Measurements from ENCODE around the gene DRC1. TPM values are rescaled to one million over a fixed set of nuclear protein-coding genes. Genes with fewer than 3 reads are reported as not detected.

The DRC1 gene
- total RNA-seq, 2 experiments from 2014 or later = not detected

DNA sequence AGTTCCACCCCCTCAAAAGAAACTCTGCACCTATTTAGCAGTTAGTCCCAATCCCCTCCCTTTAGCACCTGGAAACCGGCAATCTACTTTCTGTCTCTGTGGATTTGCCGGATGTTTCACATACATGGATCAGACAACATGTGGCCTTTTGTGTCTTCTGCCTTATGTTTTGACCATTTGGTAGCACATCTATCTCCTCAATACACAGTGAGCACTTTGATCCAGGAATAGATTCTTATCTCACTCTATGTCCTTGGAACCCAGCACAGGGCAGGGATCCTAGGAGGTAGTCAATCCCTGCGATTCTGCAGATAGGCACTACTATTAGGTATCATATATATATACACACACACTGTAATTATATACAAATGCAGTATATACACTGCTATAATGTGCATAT, 80.0 kb downstream of the DRC1 start:
- Mint-ChIP-seq H3K4me1 (peaks cover 12% of the 10 kb centered on the region), H3K27ac (no peak overlapping the region), H3K9me3 (no peaks in the 10 kb centered on the region), H3K36me3 (ENCODE audit: low read depth) (no peaks in the 10 kb centered on the region), H3K27me3 (peaks cover 5% of the 10 kb centered on the region), H3K4me3 (no peak overlapping the region)
- CTCF ChIA-PET = no interaction called here
- DNase-seq = no peak
- POLR2A ChIA-PET = no interaction called here

DNA sequence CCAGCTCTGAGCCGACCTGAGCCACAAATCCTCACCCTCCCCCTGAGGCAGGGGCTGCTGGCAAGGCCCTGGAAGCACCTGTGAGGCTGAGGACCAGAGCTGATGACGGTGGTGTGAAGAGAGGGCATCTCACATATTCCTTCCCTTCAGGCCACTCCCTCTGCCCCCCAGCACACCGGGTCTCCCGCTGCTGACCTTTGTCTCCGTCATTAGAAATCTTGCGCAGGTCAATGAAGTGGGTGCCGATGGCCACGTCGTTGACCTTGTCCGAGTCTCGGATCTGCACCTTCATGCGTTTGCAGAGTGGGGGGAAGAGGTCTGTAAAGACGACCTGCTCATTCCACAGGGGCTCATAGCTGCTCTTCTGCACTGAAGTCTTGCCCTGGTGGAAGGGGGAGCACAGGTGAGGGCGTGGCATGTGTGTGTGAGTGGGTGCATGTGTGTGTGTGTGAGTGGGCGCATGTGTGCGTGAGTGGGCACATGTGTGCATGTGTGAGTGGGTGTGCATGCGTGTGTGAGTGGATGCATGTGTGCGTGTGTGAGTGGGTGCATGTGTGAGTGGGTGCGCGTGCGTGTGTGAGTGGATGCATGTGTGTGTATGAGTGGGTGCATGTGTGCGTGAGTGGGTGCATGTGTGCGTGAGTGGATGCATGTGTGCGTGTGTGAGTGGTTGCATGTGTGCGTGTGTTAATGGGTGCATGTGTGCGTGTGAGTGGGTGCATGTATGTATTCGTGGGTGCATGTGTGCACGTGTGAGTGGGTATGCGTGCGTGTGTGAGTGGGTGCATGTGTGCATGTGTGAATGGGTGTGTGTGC, 80.7 kb downstream of the DRC1 start:
- H3K27ac Mint-ChIP-seq = no peak overlapping the region
- H3K4me1 Mint-ChIP-seq = peaks cover 17% of the 10 kb centered on the region
- H3K27me3 Mint-ChIP-seq = peaks cover 5% of the 10 kb centered on the region
- DNase-seq = no peak
- CTCF ChIA-PET = no interaction called here
- no peak overlapping the region for H3K4me3 Mint-ChIP-seq
- no peaks in the 10 kb centered on the region for H3K36me3 Mint-ChIP-seq (ENCODE audit: low read depth)
- POLR2A ChIA-PET = no interaction called here
- no peaks in the 10 kb centered on the region for H3K9me3 Mint-ChIP-seq

DNA sequence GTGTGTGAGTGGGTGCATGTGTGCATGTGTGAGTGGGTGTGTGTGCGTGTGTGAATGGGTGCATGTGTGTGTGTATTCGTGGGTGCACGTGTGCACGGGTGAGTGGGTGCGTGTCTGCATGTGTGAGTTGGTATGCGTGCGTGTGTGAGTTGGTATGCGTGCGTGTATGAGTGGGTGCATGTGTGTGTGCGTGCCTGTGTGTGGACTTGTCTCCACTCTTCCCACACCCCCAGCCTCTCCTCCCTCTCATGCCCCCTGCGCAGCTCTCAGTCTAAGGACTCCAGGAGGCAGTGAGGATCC, 81.3 kb downstream of the DRC1 start:
- POLR2A ChIA-PET = no interaction called here
- H3K4me1 Mint-ChIP-seq = peaks cover 16% of the 10 kb centered on the region
- H3K27ac Mint-ChIP-seq = no peak overlapping the region
- H3K36me3 Mint-ChIP-seq (ENCODE audit: low read depth) = no peaks in the 10 kb centered on the region
- CTCF ChIA-PET = no interaction called here
- H3K9me3 Mint-ChIP-seq = no peaks in the 10 kb centered on the region
- H3K4me3 Mint-ChIP-seq = no peak overlapping the region
- DNase-seq = no peak
- peaks cover 5% of the 10 kb centered on the region for H3K27me3 Mint-ChIP-seq

DNA sequence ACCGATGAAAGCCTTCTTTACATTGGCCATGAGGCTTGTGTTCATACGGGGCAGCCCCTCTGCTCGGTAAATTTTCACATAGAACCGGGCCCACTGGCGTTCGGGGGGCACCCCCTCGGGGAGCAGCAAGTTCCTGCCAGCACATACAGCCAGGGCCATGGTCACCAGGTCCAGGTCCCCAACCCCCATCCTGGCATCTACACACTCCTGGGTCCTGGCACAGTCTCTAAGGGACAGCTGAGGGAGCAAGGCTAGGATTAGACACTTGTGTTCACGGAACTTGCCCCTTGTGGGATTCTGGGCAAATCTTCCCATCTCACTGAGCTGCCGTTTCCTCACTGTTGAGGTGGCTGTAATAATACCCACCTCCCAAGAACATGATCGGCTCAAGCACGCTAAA, 81.8 kb downstream of the DRC1 start:
- Mint-ChIP-seq H3K27ac (no peak overlapping the region), H3K4me1 (peaks cover 14% of the 10 kb centered on the region), H3K27me3 (peaks cover 5% of the 10 kb centered on the region), H3K9me3 (no peaks in the 10 kb centered on the region), H3K4me3 (no peak overlapping the region), H3K36me3 (ENCODE audit: low read depth) (no peaks in the 10 kb centered on the region)
- POLR2A ChIA-PET = no interaction called here
- DNase-seq = no peak
- CTCF ChIA-PET = no interaction called here

DNA sequence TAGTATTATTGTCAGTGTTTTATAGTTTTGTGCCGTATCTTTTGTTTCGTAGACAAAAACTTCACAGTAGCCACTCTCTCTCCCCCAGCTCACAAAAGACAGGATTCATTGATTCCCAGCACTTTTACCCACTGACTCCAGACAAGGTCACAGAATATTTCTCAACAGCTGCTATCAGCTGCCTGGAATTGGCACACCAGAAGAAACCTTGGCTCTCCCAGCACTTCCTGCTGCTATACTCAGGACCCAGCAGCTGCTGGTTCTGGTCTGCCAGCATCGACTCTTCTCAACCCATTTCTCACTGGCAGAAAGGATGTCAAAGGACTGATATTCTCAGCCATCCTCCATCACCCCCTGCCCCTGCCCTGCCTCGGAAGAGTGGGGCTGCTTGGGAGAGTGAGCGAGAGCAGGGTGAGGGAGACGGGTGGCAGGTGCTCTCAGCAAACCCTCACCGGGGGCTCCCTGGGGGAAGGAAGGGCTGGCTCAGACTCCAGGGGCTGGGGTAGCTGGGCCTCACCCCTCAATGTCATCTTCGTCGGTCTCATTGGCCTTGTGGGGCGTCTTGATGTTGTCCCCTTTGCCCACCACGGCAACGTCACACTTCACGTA, 82.3 kb downstream of the DRC1 start:
- ChIA-PET CTCF (no interaction called here), POLR2A (no interaction called here)
- Mint-ChIP-seq H3K27ac (no peak overlapping the region), H3K9me3 (no peaks in the 10 kb centered on the region), H3K4me3 (no peak overlapping the region), H3K36me3 (ENCODE audit: low read depth) (no peaks in the 10 kb centered on the region), H3K4me1 (peaks cover 14% of the 10 kb centered on the region), H3K27me3 (peaks cover 5% of the 10 kb centered on the region)
- no peak for DNase-seq

DNA sequence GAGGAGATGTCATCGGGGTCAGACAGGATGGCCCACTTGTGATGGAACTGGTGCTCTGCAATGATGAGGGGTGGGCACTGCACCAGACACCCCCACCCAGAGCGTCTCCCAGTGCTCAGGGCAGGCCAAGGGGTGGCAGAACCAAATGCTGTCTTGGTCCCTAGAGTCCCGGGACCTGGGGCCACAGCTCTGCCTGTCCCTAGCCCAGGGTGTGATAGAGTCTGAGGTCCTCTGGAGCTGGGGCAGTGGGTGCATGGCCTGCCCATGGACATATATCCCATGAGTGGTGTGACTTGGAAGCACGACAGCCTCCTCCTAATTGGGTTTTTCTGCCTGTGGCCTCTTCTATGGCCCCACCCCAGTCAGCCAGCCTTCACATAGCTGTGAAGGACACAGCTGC, 82.9 kb downstream of the DRC1 start:
- CTCF ChIA-PET = no interaction called here
- no peak overlapping the region for H3K27ac Mint-ChIP-seq
- H3K27me3 Mint-ChIP-seq = peaks cover 5% of the 10 kb centered on the region

DNA sequence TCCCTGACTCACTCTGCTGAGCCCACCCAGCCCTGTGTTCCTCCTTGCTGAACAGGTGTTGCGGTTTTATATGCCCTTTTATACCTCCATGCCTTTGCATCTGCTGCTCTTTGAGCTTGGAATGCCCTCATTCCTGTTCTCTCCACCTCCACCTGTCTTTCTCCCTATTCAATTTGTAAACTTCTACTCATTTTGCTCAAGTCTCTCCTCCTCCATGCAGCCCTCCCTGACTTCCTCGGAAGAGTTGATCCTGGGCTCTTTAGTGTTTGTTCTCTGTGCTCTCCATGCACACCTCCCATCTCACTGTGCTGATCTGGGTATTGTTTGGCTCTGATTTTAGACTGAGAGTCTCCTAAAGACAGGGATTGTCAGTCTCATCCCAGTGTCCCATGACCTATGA, 83.4 kb downstream of the DRC1 start:
- Mint-ChIP-seq H3K4me1 (peaks cover 14% of the 10 kb centered on the region), H3K27ac (no peak overlapping the region), H3K9me3 (no peaks in the 10 kb centered on the region), H3K27me3 (peaks cover 5% of the 10 kb centered on the region), H3K4me3 (no peak overlapping the region), H3K36me3 (ENCODE audit: low read depth) (no peaks in the 10 kb centered on the region)
- ChIA-PET CTCF (no interaction called here), POLR2A (interaction anchor here (1.2 kb wide), 1 partner anchor 18 kb away, joined by 4 read pairs; no protein-coding TSS in a partner anchor)
- no peak for DNase-seq

More for the DNA sequence above, 82.9 kb downstream of the DRC1 start:
- Mint-ChIP-seq H3K9me3 (no peaks in the 10 kb centered on the region), H3K36me3 (ENCODE audit: low read depth) (no peaks in the 10 kb centered on the region), H3K4me1 (peaks cover 14% of the 10 kb centered on the region), H3K4me3 (no peak overlapping the region)
- no peak for DNase-seq
- POLR2A ChIA-PET = interaction anchor here (1.2 kb wide), 1 partner anchor 19 kb away, joined by 4 read pairs; no protein-coding TSS in a partner anchor

DNA sequence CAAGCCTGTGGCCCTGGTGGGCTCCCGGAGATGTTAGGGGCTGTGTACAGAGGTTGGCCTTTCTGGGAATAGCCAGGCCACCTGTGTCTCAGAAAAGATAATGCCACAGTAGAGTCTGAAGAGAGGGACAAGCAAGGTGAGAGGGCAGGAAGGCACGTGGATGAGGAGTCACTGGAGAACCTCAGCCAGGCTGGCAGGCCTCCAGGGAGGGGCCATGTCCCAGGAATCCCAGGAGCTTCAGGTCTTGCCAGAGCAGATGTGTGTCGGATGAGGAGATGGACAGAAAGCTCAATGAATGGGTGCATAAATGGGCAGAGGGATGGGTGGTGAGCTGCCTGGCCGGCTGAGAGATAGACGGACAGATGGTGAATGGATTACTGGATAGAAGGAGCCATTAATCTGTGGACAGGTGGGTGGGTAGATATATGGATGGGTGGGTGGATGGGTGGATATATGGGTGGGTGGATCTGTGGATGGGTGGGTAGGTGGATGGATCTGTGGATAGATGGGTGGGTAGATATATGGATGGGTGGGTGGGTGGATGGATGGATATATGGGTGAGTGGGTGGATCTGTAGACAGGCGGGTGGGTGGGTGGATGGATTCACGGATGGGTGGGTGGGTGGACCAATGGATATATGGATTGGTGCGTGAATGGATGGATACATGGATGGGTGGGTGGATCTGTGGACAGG, 84.2 kb downstream of the DRC1 start:
- POLR2A ChIA-PET = interaction anchor here (1.2 to 1.3 kb wide), 2 partner anchors 8 to 17 kb away, joined by 4 to 5 read pairs; partner anchors contain the start of gene OTOF
- CTCF ChIA-PET = interaction anchor here (1.2 kb wide), 1 partner anchor 17 kb away, joined by 3 read pairs; no protein-coding TSS in a partner anchor

DNA sequence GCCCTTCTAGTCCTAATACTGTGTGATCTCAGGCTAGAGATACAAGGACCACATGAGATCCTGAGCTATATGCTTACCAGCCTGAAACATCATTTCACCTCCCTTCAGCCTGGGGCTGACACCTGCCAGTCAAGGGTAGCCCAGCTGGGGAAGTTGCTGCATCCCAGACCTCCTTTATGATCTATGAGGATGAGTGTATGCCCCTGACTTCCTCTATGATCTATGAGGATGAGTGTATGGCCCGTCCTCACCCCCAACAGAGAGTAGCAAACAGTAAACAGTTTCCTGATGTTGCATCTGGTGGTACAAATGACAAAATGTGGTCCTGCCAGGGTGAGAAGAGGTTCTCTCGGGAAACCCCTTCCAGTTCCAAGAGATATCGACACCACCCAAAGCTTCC, 85.1 kb downstream of the DRC1 start:
- Mint-ChIP-seq H3K4me3 (no peak overlapping the region), H3K36me3 (ENCODE audit: low read depth) (no peaks in the 10 kb centered on the region), H3K9me3 (no peaks in the 10 kb centered on the region), H3K27ac (no peak overlapping the region), H3K4me1 (peaks cover 14% of the 10 kb centered on the region), H3K27me3 (peaks cover 5% of the 10 kb centered on the region)
- POLR2A ChIA-PET = interaction anchor here (1.0 to 1.3 kb wide), 2 partner anchors 8 to 10 kb away, joined by 4 to 5 read pairs; partner anchors contain the start of gene OTOF
- CTCF ChIA-PET = interaction anchor here (1.2 to 1.6 kb wide), 2 partner anchors 16 to 18 kb away, joined by 3 to 5 read pairs; no protein-coding TSS in a partner anchor
- no peak for DNase-seq

More for the DNA sequence above, 84.2 kb downstream of the DRC1 start:
- Mint-ChIP-seq H3K4me1 (peaks cover 14% of the 10 kb centered on the region), H3K27ac (no peak overlapping the region), H3K9me3 (no peaks in the 10 kb centered on the region), H3K4me3 (no peak overlapping the region), H3K27me3 (peaks cover 5% of the 10 kb centered on the region), H3K36me3 (ENCODE audit: low read depth) (no peaks in the 10 kb centered on the region)
- no peak for DNase-seq

DNA sequence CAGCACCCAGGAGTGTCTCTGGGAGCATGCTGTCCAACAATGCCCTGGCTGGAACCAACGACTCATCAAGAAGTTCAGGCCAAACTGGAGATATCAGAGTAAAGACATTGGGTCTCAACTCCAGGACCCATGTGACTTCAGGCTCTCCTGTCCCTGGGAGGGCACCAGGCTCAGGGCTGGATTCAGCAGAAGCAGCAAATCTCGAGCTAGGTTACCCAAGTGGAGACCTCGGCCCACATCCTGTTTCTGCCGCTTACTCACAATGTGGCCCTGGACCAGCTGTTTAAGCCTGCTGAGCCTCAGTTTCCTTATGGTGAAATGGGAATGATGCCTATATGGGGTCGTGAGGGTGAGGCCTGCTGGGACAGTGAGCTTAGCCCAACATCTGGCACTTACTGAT, 85.5 kb downstream of the DRC1 start:
- DNase-seq = peak; percentile 28
- H3K4me1 Mint-ChIP-seq = peaks cover 14% of the 10 kb centered on the region
- no peak overlapping the region for H3K4me3 Mint-ChIP-seq
- ChIA-PET CTCF (interaction anchor here (1.2 to 1.6 kb wide), 2 partner anchors 16 to 18 kb away, joined by 3 to 5 read pairs; no protein-coding TSS in a partner anchor), POLR2A (interaction anchor here (1.0 to 1.3 kb wide), 2 partner anchors 9 to 10 kb away, joined by 4 to 5 read pairs; partner anchors contain the start of gene OTOF)
- H3K36me3 Mint-ChIP-seq (ENCODE audit: low read depth) = no peaks in the 10 kb centered on the region
- H3K27ac Mint-ChIP-seq = no peak overlapping the region
- H3K27me3 Mint-ChIP-seq = peaks cover 5% of the 10 kb centered on the region
- no peaks in the 10 kb centered on the region for H3K9me3 Mint-ChIP-seq

DNA sequence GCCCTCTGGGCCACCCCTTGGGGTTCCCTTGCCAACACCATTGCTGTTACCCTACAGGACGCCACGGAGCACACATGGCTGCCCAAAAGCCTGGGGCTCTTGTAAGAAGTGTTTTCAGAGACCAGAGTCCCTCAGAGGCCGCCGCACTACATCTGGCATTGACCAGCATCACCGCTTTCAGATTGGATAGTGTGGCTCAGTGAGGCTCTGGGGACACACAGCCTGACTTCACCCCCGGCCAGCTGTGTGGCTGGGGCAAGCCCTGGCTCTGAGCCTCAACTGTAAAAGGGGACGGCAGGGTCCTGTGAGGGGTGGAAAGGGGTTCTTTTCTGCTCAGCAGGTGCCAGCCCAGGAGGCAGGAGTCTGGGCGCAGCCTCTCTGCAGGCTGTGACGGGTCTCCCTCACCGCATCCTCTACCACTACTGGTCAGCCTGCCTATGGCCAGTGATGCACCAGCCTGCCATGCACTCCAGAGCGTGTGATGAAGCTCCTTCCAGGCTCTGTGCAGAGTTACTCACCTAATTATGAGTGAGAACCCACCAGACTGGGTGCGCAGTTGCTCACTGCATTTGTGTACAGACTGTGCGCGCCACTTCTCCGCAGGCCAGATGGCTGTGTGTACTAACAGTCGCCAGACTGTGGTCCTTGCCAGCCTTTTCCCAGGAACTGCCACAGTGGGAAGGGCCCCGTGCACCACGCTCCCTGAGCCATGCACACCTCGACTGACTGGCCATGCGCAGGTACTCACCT, 86.9 kb downstream of the DRC1 start:
- peaks cover 21% of the 10 kb centered on the region for H3K4me1 Mint-ChIP-seq
- no peak overlapping the region for H3K27ac Mint-ChIP-seq
- H3K27me3 Mint-ChIP-seq = peaks cover 3% of the 10 kb centered on the region
- H3K9me3 Mint-ChIP-seq = no peaks in the 10 kb centered on the region
- ChIA-PET CTCF (interaction anchor here (1.6 kb wide), 1 partner anchor 15 kb away, joined by 5 read pairs; no protein-coding TSS in a partner anchor), POLR2A (no interaction called here)
- H3K36me3 Mint-ChIP-seq (ENCODE audit: low read depth) = no peaks in the 10 kb centered on the region
- no peak for DNase-seq
- no peak overlapping the region for H3K4me3 Mint-ChIP-seq

DNA sequence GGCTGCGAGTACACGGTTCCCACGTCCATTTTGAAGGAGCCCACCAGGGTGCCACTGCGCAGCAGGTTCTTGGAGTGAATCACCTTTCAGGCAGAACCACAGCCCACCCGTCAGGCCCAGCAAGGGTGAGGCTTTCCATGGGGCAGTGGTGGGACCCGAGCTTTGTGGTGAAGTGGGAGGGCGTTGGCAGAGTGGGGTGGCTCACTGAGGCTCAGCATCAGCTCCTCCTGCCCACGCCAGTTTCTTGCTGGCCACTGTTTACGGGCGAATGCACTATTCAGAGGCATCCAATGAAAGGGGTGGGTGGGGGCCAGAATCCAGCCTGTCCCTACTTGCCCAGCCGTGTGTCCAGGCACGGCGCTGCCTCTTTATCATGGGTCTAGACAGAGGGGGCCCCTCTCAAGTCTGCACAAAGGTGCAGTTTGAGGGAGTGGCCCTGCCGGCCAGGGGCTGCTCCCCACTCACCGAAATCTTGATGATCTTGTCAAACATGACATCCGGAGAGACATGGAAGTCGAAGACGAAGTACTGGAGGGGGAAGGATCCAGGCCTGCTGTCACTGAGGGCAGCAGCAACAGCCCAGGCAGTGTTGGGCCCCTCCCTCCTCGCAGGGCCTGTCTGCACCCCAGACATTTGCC, 87.6 kb downstream of the DRC1 start:
- peaks cover 3% of the 10 kb centered on the region for H3K27me3 Mint-ChIP-seq
- H3K4me1 Mint-ChIP-seq = peaks cover 26% of the 10 kb centered on the region
- DNase-seq = no peak
- POLR2A ChIA-PET = no interaction called here
- no peak overlapping the region for H3K27ac Mint-ChIP-seq
- no peaks in the 10 kb centered on the region for H3K9me3 Mint-ChIP-seq
- H3K4me3 Mint-ChIP-seq = no peak overlapping the region
- CTCF ChIA-PET = no interaction called here
- no peaks in the 10 kb centered on the region for H3K36me3 Mint-ChIP-seq (ENCODE audit: low read depth)
